Naive B cell (primary cell): ENCODE data around the gene CEP85. TPM values are rescaled to one million over a fixed set of nuclear protein-coding genes. Genes with fewer than 3 reads are reported as not detected.
"Not testable (repeated sequence)": the region's sequence is repeated elsewhere in the genome, so short reads cannot be mapped to it uniquely, and the experiment has no call there.

Experiments
- ATAC-seq, 2 donors: fragments of 150-1000 bp; cut with Tn5 transposase; 2 replicates each; pipeline ENCODE4 v1.10.0; 2021; ENCODE audit warnings: low read depth in 2 of 2, mild to moderate bottlenecking in 2 of 2, moderate library complexity in 2 of 2
- DNase-seq: peaks from one replicate; pipeline ENCODE4 v3.0.0; 2022
- H3K27ac Mint-ChIP-seq, 6 donors: one replicate each; pipeline ENCODE4 v1.8.0; 2020 to 2022; ENCODE audit warnings: mild to moderate bottlenecking in 6 of 6, mixed read lengths in 6 of 6, moderate library complexity in 5 of 6, inconsistent platforms in 2 of 6
- H3K27me3 Mint-ChIP-seq, 3 donors: one replicate each; pipeline ENCODE4 v1.8.0; 2021 to 2022; ENCODE audit warnings: mixed read lengths in 3 of 3, mild to moderate bottlenecking in 1 of 3
- H3K36me3 Mint-ChIP-seq, 2 donors: one replicate each; pipeline ENCODE4 v1.8.0; 2020 to 2022; ENCODE audit warnings: mixed read lengths in 2 of 2, inconsistent platforms in 1 of 2, mild to moderate bottlenecking in 1 of 2
- H3K4me1 Mint-ChIP-seq, 3 donors: one replicate each; pipeline ENCODE4 v1.8.0; 2020 to 2022; ENCODE audit warnings: mixed read lengths in 3 of 3, inconsistent platforms in 1 of 3, mild to moderate bottlenecking in 1 of 3, moderate library complexity in 1 of 3
- H3K4me3 Mint-ChIP-seq, 8 donors: one replicate each; pipeline ENCODE4 v1.8.0; 2020 to 2022; ENCODE audit warnings: mild to moderate bottlenecking in 8 of 8, mixed read lengths in 8 of 8, moderate library complexity in 8 of 8, inconsistent platforms in 2 of 8
- H3K9me3 Mint-ChIP-seq, 7 donors: one replicate each; pipeline ENCODE4 v1.8.0; 2020 to 2022; ENCODE audit warnings: mixed read lengths in 7 of 7, mild to moderate bottlenecking in 5 of 7, inconsistent platforms in 2 of 7, moderate library complexity in 1 of 7
- polyA plus RNA-seq, 6 donors: library from polyadenylated mRNA; unstranded; fragments of 300-500 nt; fragmentation: Illumina TruSeq; gene quantifications; one replicate each; pipeline ENCODE4 v1.2.3, GENCODE V29; 2021; ENCODE audit warnings: low read depth in 6 of 6

CEP85 gene
- polyA plus RNA-seq, 6 donors from 2014 or later, result 2.5 to 8.2 (median 4.9) TPM

DNA sequence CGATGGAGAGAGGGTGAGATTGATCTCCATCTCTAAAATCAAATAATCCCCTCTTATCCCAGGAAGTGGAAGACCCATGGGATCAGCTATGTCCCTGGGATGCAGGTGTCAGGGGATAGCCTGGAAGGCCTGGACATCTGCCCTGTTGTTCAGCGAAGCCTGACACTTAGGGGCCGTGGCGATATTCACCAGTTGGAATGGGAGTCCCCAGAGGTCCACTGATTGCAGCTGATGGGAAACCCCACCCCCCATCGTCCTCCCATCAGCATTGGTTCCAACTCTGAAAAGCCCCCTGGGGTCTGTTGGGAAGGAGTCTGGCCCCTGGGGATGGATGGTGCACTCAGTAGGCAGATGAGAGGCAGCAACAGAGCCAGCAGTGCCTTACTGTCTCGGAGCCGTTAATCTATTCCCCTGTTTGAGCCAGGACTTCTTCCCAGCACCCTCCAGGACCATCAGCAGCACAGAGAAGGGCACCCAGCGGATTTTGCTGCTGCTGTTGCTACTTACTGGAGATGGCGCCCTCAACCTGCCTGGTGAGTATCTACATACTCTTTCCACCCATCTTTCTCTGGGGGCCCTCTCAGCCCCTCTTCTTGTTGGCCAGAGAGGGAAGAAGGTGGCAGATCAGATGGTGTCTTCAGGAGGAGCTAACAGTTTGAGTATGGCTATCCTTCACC lies 30.2 kb upstream of the CEP85 start:
- DNase-seq, result no peak
- peaks cover 0 to 4% (median 4%) of the 10 kb centered on the region in 3 donors for H3K4me1 Mint-ChIP-seq
- H3K27me3 Mint-ChIP-seq, result peaks cover 4 to 30% (median 9%) of the 10 kb centered on the region in 3 donors
- H3K9me3 Mint-ChIP-seq, result no peaks in the 10 kb centered on the region
- H3K36me3 Mint-ChIP-seq, result no peaks in the 10 kb centered on the region
- no peak for ATAC-seq
- H3K4me3 Mint-ChIP-seq, result no peak overlapping the region
- no peak overlapping the region for H3K27ac Mint-ChIP-seq

DNA sequence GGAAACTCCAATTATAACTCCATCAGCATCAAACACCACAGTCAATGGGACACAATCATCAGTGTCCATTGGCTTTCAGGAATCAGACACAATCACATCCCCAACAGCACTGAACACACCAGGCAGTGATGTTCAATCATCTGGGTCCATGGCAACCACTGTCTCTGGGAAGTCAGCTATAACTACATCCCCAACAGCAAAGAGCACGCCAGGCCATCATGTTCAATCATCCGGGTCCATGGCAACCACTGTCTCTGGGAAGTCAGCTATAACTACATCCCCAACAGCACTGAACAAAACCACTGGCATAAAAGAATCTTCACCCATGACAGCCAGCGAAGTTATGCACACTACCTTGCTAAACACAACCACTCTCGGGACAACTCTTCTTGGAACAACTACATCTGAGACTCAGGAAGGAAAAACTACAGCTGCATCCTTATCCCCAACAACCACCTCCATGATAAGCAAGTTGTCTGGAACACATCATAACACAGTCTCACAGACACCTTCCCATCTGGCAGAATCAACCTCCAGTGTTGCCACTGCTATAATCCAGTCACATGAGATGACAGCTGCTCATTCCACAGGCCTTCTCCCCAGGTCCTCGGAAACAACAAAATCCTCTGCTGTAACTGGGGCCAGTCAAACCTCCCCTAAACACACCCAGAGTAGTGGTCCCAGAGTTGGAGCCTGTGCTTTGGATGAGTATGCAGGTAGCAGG lies 23.7 kb upstream of the CEP85 start:
- Mint-ChIP-seq H3K4me1 (no peaks in the 10 kb centered on the region), H3K4me3 (no peak overlapping the region), H3K36me3 (no peaks in the 10 kb centered on the region), H3K27ac (no peak overlapping the region), H3K27me3 (peaks cover 0 to 18% (median 12%) of the 10 kb centered on the region in 3 donors), H3K9me3 (no peaks in the 10 kb centered on the region)
- ATAC-seq (no peak), DNase-seq (no peak)

- Mint-ChIP-seq H3K4me3 (no peak overlapping the region), H3K9me3 (no peaks in the 10 kb centered on the region), H3K4me1 (no peaks in the 10 kb centered on the region), H3K36me3 (no peaks in the 10 kb centered on the region), H3K27ac (peak overlapping the region in 1 of 6 donors; percentile 70), H3K27me3 (peaks cover 0 to 18% (median 12%) of the 10 kb centered on the region in 3 donors)
- ATAC-seq, result no peak
- no peak for DNase-seq
Observed at GRCh38 chr1:26212726-26213125, 21.3 kb upstream of the CEP85 start.

DNA sequence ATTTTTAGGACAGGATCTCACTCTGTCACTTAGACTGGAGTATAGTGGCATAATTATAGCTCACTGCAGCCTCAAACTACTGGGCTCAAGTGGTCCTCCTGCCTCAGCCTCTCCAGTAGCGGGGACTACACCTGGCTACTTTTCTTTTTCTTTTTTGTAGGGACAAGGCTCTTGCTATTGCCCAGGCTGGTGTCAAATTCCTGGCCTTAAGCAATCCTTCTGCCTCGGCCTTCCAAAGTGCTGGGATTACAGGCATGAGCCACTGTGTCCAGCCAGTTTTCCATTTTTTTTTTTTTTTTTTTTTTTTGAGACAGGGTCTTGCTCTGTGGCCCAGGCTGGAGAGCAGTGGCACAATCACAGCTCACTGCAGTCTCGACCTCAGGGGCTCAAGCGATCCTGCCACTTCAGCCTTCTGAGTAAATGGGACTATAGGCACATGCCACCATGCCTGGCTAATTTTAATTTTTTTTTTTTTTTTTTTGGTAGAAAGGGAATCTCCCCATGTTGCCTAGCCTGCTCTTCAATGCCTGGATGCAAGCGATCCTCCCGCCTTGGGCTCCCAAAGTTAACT lies 20.6 kb upstream of the CEP85 start:
- H3K27ac Mint-ChIP-seq, result no peak overlapping the region
- no peak overlapping the region for H3K4me3 Mint-ChIP-seq
- peaks cover 0 to 18% (median 12%) of the 10 kb centered on the region in 3 donors for H3K27me3 Mint-ChIP-seq
- H3K36me3 Mint-ChIP-seq, result no peaks in the 10 kb centered on the region
- no peaks in the 10 kb centered on the region for H3K4me1 Mint-ChIP-seq
- ATAC-seq (no peak), DNase-seq (no peak)
- no peaks in the 10 kb centered on the region for H3K9me3 Mint-ChIP-seq

DNA sequence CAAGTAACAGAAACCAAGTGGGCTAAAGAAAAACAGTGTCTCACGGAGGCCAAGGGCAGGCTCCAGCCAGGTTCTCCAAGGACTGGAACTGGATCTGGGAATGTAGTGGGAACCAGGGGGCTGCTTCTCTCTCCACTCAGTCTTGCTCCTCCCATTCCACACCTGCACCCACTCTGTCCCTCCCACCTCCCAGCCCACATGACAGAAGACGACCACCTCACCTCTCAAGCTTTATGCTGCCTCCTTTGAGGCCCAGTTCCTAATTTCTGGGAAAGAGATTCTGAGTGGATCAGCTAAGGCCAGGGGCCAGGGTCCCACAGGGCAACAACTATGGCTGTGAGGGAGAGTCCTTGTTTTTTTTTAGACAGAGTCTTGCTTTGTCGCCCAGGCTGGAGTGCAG lies 18.8 kb upstream of the CEP85 start:
- Mint-ChIP-seq H3K4me3 (no peak overlapping the region), H3K27me3 (peaks cover 4 to 21% (median 19%) of the 10 kb centered on the region in 3 donors), H3K36me3 (no peaks in the 10 kb centered on the region), H3K4me1 (no peaks in the 10 kb centered on the region), H3K27ac (no peak overlapping the region), H3K9me3 (no peaks in the 10 kb centered on the region)
- no peak for ATAC-seq
- no peak for DNase-seq

DNA sequence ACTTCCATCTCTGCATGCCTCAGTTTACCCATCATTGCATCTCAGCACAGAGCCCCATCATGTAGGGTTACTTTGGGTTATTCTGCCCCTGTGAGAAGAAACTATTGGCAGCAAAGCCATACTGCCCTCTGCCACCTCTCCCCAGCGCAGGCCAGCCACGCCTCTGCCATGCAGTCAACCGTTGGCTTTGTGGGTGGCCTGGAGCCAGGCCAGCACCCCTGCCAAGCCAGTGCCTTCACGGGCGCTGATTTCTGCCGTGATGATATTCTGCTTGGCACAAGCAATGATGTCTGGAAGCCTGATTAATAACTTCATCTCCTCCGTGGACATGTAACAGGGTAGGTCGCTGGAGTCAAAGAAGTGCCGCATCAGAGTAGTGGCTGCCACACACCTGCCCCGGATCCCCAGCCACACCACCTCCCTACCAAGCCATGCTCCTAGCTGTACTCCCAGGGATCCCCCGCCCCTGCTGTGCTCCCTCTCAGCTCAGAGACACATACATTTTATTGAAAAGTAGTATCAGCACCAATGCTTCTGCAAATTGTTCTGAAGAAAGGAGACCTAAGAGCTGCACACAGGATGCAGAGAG lies 15.0 kb upstream of the CEP85 start:
- no peak for DNase-seq
- H3K27ac Mint-ChIP-seq, result no peak overlapping the region
- H3K27me3 Mint-ChIP-seq, result peaks cover 11 to 28% (median 25%) of the 10 kb centered on the region in 3 donors
- no peaks in the 10 kb centered on the region for H3K36me3 Mint-ChIP-seq
- no peaks in the 10 kb centered on the region for H3K4me1 Mint-ChIP-seq
- ATAC-seq, result no peak
- no peaks in the 10 kb centered on the region for H3K9me3 Mint-ChIP-seq
- no peak overlapping the region for H3K4me3 Mint-ChIP-seq

DNA sequence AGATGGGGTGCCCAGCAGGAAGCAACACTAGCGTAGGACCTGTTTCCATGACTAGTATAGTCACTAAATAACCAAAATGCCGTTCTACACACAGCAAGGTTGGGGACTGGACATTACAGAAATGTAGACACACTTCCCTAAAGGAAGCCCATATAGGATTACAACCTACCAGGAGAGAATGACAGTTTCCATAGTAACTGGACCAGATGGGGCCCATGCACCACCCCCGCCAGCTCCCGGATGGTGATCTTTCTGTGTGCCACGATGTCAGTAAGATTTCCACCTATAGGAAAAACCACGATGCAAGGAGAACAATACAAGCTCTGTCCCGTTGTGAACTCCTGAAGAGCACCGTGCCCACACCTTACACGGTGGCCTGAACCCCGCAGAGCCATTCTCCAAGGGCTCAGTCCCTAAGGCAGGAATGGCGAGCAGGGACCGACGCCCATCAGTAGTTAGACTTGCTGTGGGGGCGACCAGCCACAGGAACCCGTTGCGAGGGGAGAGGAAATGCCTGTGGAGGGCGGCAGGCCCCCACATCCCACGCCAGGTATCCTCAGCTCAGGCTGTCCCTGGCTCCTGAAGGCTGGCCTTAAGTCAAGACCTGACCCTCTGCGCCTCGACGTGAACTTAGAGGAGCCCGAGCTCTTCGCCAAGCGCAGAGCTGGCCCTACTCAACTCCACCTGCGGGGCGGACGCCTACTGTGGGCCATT lies 13.6 kb upstream of the CEP85 start:
- H3K36me3 Mint-ChIP-seq, result no peaks in the 10 kb centered on the region
- H3K27ac Mint-ChIP-seq, result no peak overlapping the region
- peaks cover 11 to 30% (median 29%) of the 10 kb centered on the region in 3 donors for H3K27me3 Mint-ChIP-seq
- H3K9me3 Mint-ChIP-seq, result no peaks in the 10 kb centered on the region
- peaks cover 0 to 6% (median under 1%) of the 10 kb centered on the region in 3 donors for H3K4me1 Mint-ChIP-seq
- DNase-seq, result no peak
- no peak for ATAC-seq
- peak overlapping the region in 1 of 8 donors; percentile 47 for H3K4me3 Mint-ChIP-seq

DNA sequence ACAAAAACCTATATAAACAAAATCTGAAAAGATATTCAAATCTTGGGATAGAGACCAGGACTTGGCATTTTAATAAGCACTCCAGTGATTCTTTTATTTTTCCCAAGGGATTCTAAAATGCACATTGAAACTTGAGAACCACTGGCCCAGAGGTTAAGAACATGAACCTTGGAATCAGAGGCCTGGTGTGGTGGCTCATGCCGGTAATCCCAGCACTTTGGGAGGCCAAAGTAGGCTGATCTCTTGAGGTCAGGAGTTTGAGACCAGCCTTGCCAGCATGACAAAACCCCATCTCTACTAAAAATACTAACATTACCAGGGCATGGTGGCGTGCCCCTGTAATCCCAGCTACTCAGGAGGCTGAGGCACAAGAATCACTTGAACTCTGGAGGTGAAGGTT lies 12.9 kb upstream of the CEP85 start:
- Mint-ChIP-seq H3K36me3 (peaks cover 0 to 3% of the 10 kb centered on the region in 2 donors), H3K27me3 (peaks cover 17 to 38% (median 36%) of the 10 kb centered on the region in 3 donors), H3K4me3 (no peak overlapping the region), H3K27ac (no peak overlapping the region), H3K4me1 (peaks cover 6 to 13% (median 8%) of the 10 kb centered on the region in 3 donors), H3K9me3 (no peaks in the 10 kb centered on the region)
- ATAC-seq (no peak), DNase-seq (no peak)

DNA sequence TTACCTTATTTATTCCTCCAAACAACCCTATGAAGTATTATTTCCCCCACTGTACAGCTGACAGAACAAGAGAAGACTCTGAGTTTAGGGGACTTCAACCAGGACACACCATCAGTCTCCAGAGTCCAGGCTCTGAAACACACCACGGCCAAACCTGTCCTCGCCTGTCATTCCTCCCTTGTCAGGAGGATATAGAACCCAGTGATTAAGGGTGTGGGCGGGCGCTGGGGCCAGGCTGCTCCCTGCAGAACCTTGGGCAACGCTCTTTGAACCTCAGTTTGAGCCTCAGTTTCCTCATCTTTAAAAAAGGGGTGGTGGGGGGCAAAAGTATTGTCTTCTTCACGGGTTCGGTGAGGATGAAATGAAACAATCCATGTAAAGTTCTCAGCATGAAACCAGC lies 9.4 kb upstream of the CEP85 start:
- H3K9me3 Mint-ChIP-seq, result no peaks in the 10 kb centered on the region
- no peak for ATAC-seq
- DNase-seq, result no peak
- H3K4me3 Mint-ChIP-seq, result peak overlapping the region in 6 of 8 donors; percentile 69 to 88 (median 78)
- H3K27ac Mint-ChIP-seq, result no peak overlapping the region
- peaks cover 6 to 18% (median 13%) of the 10 kb centered on the region in 3 donors for H3K4me1 Mint-ChIP-seq
- H3K27me3 Mint-ChIP-seq, result peaks cover 34 to 42% (median 35%) of the 10 kb centered on the region in 3 donors
- H3K36me3 Mint-ChIP-seq, result peaks cover 0 to 3% of the 10 kb centered on the region in 2 donors

DNA sequence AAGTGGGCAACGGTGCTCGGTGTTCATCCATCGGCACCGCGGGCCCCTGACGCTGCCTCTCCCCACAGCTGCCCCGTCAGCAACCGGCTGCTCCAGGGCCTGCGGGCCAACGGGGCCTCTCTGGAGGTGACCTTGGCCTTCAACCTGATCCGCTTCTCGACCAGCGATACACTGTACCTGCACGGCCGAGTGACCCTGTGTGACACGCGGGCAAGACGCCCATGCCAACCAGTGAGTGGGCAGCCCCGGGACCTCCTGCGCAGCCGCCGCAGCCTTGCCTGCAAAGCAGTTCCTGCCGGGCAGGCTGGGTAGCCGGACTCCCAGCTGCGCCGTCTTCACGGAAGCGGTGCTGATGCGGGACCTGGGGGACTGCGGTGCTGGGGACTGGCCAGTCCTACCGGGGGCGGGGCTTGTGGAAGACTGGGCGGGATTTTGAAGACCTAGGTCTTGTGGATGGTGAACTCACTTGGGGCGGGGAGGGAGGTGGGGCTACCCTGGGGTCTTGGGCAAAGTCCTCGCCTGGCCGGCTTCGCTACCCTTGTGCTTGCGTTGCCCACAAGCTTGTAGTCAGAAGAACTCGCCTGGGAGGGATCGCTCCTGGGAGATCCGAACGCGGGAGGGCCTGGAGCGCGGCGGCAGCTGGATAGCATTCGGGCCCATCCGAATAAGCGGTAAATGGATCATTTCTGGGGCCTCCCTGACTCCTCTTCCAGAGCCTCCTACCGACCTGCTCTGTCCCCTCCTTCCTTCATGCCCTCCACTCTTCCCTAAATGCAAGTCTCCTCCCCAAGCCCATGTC lies 8.8 kb upstream of the CEP85 start:
- H3K27me3 Mint-ChIP-seq, result peaks cover 30 to 41% (median 30%) of the 10 kb centered on the region in 3 donors
- peak; percentile 14 for DNase-seq
- H3K36me3 Mint-ChIP-seq, result peaks cover 0 to 3% of the 10 kb centered on the region in 2 donors
- H3K9me3 Mint-ChIP-seq, result no peaks in the 10 kb centered on the region
- H3K4me1 Mint-ChIP-seq, result peaks cover 6 to 18% (median 13%) of the 10 kb centered on the region in 3 donors
- peak overlapping the region in 1 of 6 donors; percentile 9 for H3K27ac Mint-ChIP-seq
- H3K4me3 Mint-ChIP-seq, result peak overlapping the region; percentile 59 to 88 (median 78)
- ATAC-seq, result peak; percentile 42 to 61

- Mint-ChIP-seq H3K4me1 (peaks cover 13 to 28% (median 28%) of the 10 kb centered on the region in 3 donors), H3K27me3 (peaks cover 9 to 21% (median 18%) of the 10 kb centered on the region in 3 donors)
- H3K36me3 Mint-ChIP-seq, H3K4me3 Mint-ChIP-seq, H3K9me3 Mint-ChIP-seq, H3K27ac Mint-ChIP-seq, DNase-seq, ATAC-seq: not testable (repeated sequence)
Observed at GRCh38 chr1:26230682-26231081, 3.3 kb upstream of the CEP85 start.

DNA sequence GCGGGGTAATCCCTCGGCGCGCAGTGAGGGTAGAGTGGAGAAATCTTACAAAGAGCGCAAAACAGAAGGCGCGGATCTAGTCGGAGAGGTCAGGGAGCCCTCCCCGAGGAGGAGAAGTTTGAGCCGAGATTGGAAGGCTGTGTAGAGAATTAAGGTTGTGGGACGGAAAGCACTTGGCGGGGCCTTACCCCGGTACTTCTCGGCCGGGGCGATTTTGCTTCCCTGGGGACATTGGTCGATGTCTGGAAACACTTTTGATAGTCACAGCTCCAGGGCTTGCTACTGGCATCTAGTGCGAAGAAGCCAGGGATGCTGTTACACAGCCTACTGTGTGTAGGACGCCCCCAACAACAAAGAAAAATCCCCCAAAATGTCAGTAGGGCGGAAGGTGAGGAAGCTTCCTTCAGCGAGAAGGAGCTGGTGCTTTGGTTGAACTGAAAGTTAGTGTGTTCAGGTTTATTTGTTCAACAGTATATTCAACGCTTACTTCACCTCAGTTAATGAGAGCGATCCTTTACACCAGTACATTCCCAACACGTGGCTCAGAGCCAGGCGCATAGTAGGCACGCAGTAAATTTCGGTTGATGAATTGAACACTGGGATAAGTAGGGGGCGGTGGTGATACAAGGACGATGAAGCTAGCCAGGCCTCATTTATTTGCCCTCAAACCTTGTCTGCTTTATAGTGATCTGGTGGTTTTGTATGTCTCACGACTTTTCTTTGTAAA lies 807 bp downstream of the CEP85 start:
- DNase-seq, result no peak
- H3K27me3 Mint-ChIP-seq, result no peaks in the 10 kb centered on the region
- peaks cover 10 to 26% (median 19%) of the 10 kb centered on the region in 3 donors for H3K4me1 Mint-ChIP-seq
- peak overlapping the region; percentile 93 to 99 (median 98) for H3K4me3 Mint-ChIP-seq
- no peak for ATAC-seq
- H3K9me3 Mint-ChIP-seq, result no peaks in the 10 kb centered on the region
- H3K27ac Mint-ChIP-seq, result peak overlapping the region; percentile 83 to 98 (median 92)
- H3K36me3 Mint-ChIP-seq, result no peaks in the 10 kb centered on the region
